Hindlimb muscle (tissue), 1 donor: ENCODE results near the gene SPOCD1. TPM values are rescaled to one million over a fixed set of nuclear protein-coding genes. Genes with fewer than 3 reads are reported as not detected.

ENCODE experiments used
- DNase-seq: peaks from one replicate; pipeline ENCODE4 v3.0.0-alpha.2; 2013
- polyA plus RNA-seq: library from polyadenylated mRNA; unstranded; fragments of 120-200 nt; gene quantifications from one replicate; pipeline ENCODE4 v1.2.1, GENCODE V29; 2013; ENCODE audit not compliant: insufficient read length

Gene SPOCD1
- polyA plus RNA-seq, 1 donor, result 0.52 TPM

DNA sequence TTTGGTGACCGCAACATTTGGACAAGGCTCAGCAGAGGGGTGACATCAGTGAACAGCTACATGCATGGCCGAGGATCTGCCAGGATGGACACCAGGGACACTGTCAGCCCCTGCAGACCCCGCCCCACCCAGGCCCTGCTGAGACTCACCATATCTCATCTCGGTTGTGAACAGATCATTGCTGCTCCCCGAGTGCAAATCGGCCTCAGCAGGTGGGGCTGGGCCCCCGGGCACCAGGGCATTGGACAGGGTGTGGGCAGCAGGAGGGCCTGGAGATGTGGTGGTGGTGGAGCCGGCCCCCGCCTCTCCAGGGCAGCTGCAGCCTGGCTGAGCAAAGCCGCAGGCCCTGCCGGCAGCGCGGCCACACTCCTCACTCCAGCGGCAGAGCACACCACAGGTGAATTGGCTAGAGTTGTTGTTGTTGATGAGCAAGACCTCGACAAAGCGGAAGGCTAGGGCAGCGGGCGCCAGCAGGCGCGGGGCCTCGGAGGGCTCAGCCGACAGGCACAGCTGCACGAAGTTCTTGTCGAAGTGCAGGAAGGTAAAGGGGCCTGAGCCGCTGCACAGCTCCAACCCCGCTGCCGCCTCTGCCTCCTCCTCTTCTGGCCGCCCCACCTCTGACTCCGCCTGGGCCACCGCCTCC lies 59.9 kb downstream of the SPOCD1 start:
- no peak for DNase-seq

DNA sequence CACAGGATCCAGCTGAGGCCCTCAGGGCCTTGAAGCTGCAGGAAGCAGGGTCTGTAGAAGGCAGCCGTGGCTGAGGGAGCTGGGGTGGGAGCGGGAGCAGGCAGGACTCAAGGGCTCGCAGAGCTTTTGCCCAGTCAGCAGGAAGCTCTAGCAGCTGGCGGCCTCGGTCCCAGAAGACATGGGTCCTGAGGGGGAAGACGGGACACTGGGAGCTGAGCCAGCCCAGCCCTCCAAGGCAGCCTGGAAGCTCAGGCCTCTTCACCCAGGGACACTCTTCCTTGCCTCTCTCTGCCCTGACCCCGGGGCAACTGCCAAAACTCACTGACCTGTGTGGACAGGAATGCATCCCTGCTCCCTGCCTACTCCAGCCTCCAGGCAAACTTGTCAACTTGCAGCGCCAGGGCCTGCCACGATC lies 60.6 kb downstream of the SPOCD1 start:
- DNase-seq, result no peak

- no peak for DNase-seq
These were observed 61.4 kb downstream of the SPOCD1 start for GRCh38 chr1:31754397-31754796.

DNA sequence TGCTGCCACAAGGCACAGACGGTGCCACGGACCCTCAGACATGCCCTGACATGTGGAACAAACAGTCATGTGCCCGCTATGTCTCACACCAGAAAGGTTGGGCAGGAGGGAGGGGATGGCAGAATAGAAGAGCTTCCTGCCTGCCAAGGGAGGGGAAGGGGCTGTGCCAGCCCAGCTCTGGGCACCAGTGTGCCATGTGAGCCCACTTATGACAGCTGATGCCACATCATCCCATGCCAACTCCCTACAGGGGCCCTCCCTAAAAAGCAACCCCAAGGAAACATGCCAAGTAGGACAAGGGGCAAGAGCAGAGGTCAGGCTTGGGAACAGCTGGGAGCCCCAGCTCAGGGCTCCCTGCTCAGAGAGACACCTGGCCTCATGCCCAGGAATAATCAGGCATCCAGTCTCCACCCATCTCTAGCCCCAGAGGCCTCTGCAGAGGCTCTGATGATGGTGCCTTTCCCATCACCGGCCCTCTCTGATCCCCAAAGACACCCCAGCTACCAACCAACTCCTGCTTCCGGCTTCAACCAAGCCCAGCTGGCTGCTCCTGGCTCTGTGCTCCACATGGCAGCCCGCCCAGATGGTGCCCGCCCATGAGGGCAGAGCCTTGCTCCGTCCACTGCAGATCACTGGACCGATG lies 62.0 kb downstream of the SPOCD1 start:
- peak; percentile 69 for DNase-seq

- DNase-seq, result no peak
These were observed 62.8 kb downstream of the SPOCD1 start for GRCh38 chr1:31752952-31753475.

GRCh38 chr1:31752258-31752657 lies 63.6 kb downstream of the SPOCD1 start:
- DNase-seq, result no peak

GRCh38 chr1:31751822-31752241 lies 64.0 kb downstream of the SPOCD1 start:
- no peak for DNase-seq

GRCh38 chr1:31750858-31751510 lies 64.8 kb downstream of the SPOCD1 start:
- DNase-seq, result no peak

DNA sequence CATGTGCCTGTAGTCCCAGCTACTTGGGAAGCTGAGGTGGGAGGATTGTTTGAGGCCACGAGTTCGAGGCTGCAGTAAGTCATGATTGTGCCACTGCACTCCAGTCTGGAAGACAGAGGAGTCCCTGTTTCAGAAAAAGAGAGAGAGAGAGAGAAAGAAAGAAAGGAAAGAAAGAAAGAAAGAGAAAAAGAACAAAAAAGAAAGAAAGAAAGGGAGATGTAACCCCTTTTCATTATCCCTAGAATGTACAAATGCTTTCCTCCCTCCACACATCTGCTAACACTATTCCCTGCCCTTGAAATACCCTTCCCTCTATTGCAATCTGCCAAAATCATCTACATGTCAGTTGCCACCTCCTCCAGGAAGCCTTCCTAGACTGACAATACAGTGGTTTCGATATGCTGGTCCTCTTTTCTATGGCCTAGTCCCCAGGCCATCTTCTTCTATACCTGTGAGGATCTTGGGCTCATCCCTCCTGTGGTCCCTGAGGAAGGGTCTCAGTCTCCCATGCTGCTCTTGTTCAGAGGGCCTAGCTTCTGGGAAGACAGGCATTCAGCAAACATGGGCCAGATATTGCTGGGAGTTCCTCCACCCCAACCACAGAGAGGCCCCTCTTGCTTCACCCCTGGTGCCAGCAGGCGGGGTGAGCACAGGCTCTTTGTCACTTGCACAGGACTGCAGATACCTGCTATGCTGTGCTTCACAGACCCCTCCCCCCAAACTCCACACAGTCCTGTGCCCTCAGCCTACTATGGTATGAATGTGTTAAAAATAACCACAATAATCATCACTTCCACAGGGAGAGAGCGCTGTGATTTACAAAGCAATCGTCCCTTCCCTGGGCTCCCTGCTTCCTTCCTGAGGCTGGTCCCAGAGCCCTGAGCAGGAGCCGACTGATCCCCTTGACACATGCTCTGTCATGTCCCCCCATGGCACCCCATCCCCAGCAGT lies 65.8 kb downstream of the SPOCD1 start:
- no peak for DNase-seq

- DNase-seq, result no peak
These were observed 67.5 kb downstream of the SPOCD1 start for GRCh38 chr1:31748365-31748764.

DNA sequence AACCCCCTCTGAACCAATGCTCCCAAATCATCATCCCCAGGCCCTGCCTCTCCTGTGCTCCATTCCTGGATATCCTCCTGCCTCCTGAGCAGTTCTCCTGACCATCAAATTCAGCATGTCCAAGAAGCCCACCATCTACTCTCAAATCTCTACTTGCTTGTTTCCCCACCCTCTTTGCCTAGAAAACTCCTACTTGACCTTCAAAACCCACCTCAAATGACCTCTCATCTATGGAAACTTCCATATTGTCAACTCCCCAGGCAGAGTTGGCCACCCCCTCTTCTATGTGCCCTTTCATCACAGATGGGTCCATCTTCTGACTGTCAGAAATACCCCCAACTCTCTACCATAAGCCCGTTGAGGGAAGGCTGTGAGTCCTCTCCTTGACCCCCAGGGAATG lies 68.5 kb downstream of the SPOCD1 start:
- no peak for DNase-seq

DNA sequence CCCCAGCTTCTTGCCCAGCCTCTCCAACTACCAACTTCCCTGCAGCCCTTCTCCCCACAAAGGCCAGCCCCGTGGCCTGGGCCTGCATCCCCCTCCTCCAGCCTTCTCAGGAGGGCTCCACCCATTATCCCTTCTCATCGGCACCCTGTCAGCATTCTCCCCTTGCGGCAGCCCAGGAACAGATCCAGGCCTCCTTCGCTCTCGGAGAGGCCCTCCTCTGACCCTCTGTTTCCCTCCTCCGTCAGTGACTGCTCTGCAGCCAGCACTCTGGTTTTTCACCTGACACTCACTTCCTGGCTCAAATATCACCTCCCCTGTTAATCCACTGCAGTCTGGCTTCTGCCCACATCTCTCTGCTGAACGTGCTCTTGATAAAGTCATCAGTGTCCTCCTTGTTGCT lies 69.1 kb downstream of the SPOCD1 start:
- DNase-seq, result no peak

GRCh38 chr1:31745946-31746670 lies 69.7 kb downstream of the SPOCD1 start:
- no peak for DNase-seq

DNA sequence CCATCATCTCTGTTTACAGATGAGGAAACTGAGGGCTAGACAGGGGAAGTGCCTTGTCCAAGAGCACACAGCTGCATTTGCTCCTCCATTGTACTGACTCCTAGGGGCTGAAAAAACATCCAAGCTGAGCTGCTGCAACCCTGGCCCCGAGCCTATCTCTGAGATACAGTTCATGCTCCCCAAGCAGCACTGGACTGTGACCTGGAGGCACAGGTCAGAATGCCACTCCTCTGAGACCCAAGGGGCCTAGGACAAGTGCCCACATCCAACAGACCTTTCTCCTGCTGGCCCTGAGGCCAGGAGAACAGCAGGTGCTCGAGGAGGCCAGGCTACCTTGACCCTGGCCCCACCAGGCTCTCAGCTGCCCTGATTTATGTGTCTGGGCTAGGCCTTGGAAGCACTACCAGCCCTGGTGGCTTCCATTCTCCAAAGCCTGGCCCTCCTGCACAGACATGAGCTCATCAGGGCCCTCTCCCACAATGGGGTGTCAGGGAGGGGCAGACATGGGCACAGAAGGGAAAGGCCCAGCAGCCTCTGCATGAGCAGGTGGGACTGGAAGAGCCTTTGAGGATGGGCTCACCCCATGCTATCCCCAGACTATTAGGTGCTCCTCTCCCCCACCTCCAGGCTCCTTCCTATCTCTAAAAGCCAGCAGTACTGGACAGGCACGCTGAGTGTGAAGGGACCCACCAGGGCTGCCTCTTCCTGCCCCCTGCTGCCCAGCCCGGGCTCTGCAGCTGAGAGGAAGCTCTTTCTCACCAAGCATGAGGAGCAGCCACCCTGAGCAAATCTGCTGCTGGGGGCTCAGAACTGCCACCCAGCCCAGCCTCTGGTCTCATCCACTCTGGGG lies 70.5 kb downstream of the SPOCD1 start:
- DNase-seq, result no peak

DNA sequence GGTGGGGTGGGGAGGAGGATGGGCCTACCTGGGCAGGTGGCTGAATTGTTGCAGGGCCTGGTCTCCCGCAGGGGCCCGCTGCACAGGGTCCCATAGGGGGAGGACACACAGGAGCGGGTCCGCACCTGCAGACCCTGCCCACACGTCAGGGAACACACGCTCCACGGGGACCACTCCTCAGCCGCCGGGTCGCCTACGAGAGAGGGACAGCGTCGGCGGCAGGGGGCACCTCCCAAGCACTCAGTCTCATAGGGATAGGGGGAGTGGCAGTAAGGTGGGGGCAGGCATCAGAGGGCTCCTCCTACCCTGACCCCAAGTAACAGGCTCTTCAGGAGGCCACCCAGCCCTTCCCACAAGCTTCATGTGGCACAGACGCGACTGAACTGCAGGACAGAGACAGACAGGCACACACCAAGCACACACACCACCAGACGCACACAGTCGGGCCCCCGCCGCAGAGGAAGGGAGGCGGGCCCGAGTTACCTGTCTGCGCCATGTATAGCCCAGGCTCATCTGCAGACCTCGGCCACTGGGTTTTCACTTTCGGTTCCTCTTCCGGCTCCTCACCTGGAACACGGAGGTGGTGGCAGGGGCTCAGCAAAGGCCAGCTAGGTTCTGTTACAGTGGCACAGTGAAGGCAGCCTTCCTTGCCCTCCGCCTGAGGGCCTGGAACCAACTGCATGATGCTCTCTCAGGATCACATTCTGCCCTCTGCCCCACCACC lies 71.5 kb downstream of the SPOCD1 start:
- DNase-seq, result no peak

DNA sequence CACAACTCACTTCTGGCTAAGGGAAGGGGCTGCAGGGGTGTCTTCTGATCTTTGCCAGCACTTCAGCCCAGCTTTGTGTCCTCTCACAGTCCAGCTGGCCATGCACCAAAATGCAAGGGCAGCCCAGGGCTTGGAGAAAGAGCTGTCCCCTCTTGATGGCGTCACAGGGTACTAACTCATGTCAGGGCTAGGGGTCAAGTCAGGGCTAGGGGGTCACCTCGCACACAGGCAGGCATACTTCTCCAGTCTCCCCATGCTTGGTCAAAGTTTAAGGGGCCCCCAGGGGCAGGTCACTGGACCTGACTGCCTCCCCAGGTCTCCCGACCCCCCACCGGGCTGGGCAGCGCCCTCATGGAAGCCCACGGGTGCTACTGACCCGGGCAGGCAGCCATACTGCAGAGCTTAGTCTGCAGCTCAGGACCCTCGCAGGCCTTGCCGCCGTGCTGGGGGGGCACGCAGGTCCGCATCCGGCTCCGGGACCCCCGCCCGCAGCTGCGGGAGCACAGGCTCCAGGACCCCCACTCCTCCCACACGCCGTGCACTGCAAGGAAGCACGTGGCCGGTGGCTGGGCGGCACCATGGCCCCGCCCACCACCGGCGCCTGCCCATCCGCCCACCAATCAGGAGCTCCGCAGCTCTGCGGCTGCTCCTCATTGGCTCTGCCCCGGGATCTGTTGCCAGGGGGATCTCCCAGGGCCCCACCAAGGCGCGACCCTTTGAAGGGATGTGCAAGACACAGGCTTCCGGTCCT lies 73.2 kb downstream of the SPOCD1 start:
- no peak for DNase-seq
